Mesendoderm (in vitro differentiated cells): Measurements from ENCODE around the gene MTF2.

Experiments used
- DNase-seq: peaks from one replicate; pipeline ENCODE4 v3.0.0; 2013
- H2AK5ac ChIP-seq: 2 replicates; pipeline ENCODE4 v1.6.1; 2013; ENCODE audit warnings: low read length, inconsistent platforms
- H2BK120ac ChIP-seq: 2 replicates; pipeline ENCODE4 v1.6.1; 2013; ENCODE audit warnings: low read depth, mild to moderate bottlenecking, low read length, moderate library complexity, mixed read lengths
- H2BK15ac ChIP-seq: replicated peaks from 2 replicates; pipeline ENCODE4 v1.6.1; 2013; ENCODE audit warnings: low read depth, mild to moderate bottlenecking, moderate library complexity
- H2BK5ac ChIP-seq: 2 replicates; pipeline ENCODE4 v1.6.1; 2013; ENCODE audit warnings: low read length, inconsistent platforms
- H3K18ac ChIP-seq: 2 replicates; pipeline ENCODE4 v1.6.1; 2013; ENCODE audit warnings: mild to moderate bottlenecking, low read length, mixed read lengths
- H3K23ac ChIP-seq: one replicate; pipeline ENCODE4 v1.6.1; 2013; ENCODE audit warnings: low read length
- H3K27ac ChIP-seq: 2 replicates; pipeline ENCODE4 v1.5.1; 2013; ENCODE audit warnings: low read depth, mild to moderate bottlenecking, inconsistent platforms, low read length, moderate library complexity
- H3K27me3 ChIP-seq: 2 replicates; pipeline ENCODE4 v1.6.1; 2013; ENCODE audit warnings: low read length, control low read depth, mild to moderate bottlenecking, inconsistent platforms; ENCODE audit not compliant: insufficient read depth, poor library complexity
- H3K36me3 ChIP-seq: 2 replicates; pipeline ENCODE4 v1.6.1; 2013; ENCODE audit warnings: low read length, inconsistent platforms; ENCODE audit not compliant: control insufficient read depth, insufficient read depth
- H3K4ac ChIP-seq: one replicate; pipeline ENCODE4 v1.6.1; 2013; ENCODE audit warnings: low read depth, mild to moderate bottlenecking, low read length, moderate library complexity
- H3K4me1 ChIP-seq: 2 replicates; pipeline ENCODE4 v1.6.1; 2013; ENCODE audit warnings: low read depth, low read length, inconsistent platforms; ENCODE audit not compliant: control insufficient read depth
- H3K4me2 ChIP-seq: 2 replicates; pipeline ENCODE4 v1.6.1; 2013; ENCODE audit warnings: low read length
- H3K4me3 ChIP-seq: 2 replicates; pipeline ENCODE4 v1.5.1; 2013; ENCODE audit warnings: mild to moderate bottlenecking, low read length
- H3K56ac ChIP-seq: one replicate; pipeline ENCODE4 v1.6.1; 2013; ENCODE audit warnings: low read length
- H3K79me1 ChIP-seq: 2 replicates; pipeline ENCODE4 v1.6.1; 2013; ENCODE audit warnings: low read length, inconsistent platforms
- H3K79me2 ChIP-seq: 2 replicates; pipeline ENCODE4 v1.6.1; 2013; ENCODE audit warnings: mild to moderate bottlenecking, low read length; ENCODE audit not compliant: control insufficient read depth, insufficient read depth
- H3K9ac ChIP-seq: 2 replicates; pipeline ENCODE4 v1.6.1; 2013; ENCODE audit warnings: low read length, inconsistent platforms
- H4K5ac ChIP-seq: one replicate; pipeline ENCODE4 v1.6.1; 2013; ENCODE audit warnings: low read length
- H4K8ac ChIP-seq: one replicate; pipeline ENCODE4 v1.6.1; 2013; ENCODE audit warnings: low read depth, mild to moderate bottlenecking, control low read depth, low read length, moderate library complexity
- WGBS: extraction: QIAGEN DNeasy Blood & Tissue Kit; methylation state at CpG from one replicate; pipeline ENCODE4 v1.1.7; 2013; ENCODE audit warnings: low lambda C conversion rate, missing lambda C conversion rate; ENCODE audit not compliant: insufficient coverage; ENCODE audit errors: extremely low coverage; 5-methylcytosine and 5-hydroxymethylcytosine counted together

MTF2 gene

GRCh38 chr1:93136445-93136844, 57.4 kb downstream of the MTF2 start:
- Histone ChIP-seq H3K27me3 (no peaks in the 10 kb centered on the region), H3K4me1 (no peaks in the 10 kb centered on the region), H3K4me2 (no peak overlapping the region), H4K8ac (no peak overlapping the region), H3K18ac (no peak overlapping the region), H4K5ac (no peak overlapping the region), H3K4ac (no peak overlapping the region), H3K36me3 (peaks cover 2% of the 10 kb centered on the region), H3K79me2 (no peaks in the 10 kb centered on the region), H3K9ac (no peak overlapping the region), H3K56ac (no peak overlapping the region), H2BK15ac (no peak overlapping the region), H3K27ac (no peak overlapping the region), H2AK5ac (no peak overlapping the region), H3K23ac (no peak overlapping the region), H2BK5ac (no peak overlapping the region), H2BK120ac (no peak overlapping the region), H3K79me1 (no peaks in the 10 kb centered on the region), H3K4me3 (no peak overlapping the region)
- no peak for DNase-seq
- no CpG with 5 or more reads among the region's 5 CpGs for WGBS

GRCh38 chr1:93137604-93138292, 58.7 kb downstream of the MTF2 start:
- no peak overlapping the region for H3K23ac ChIP-seq
- H3K18ac ChIP-seq, result no peak overlapping the region
- H3K4me1 ChIP-seq, result no peaks in the 10 kb centered on the region
- no peak overlapping the region for H2BK5ac ChIP-seq
- no peak overlapping the region for H2AK5ac ChIP-seq
- H3K27me3 ChIP-seq, result no peaks in the 10 kb centered on the region
- no peak overlapping the region for H3K56ac ChIP-seq
- no peak overlapping the region for H4K8ac ChIP-seq
- no peak overlapping the region for H4K5ac ChIP-seq
- no peak overlapping the region for H3K4me2 ChIP-seq
- no CpG with 5 or more reads among the region's 3 CpGs for WGBS
- no peak overlapping the region for H3K4me3 ChIP-seq
- H2BK120ac ChIP-seq, result no peak overlapping the region
- no peak overlapping the region for H3K4ac ChIP-seq
- no peak overlapping the region for H2BK15ac ChIP-seq
- no peak overlapping the region for H3K9ac ChIP-seq
- H3K79me1 ChIP-seq, result no peaks in the 10 kb centered on the region
- no peaks in the 10 kb centered on the region for H3K79me2 ChIP-seq
- no peak overlapping the region for H3K27ac ChIP-seq
- no peak for DNase-seq
- peaks cover 2% of the 10 kb centered on the region for H3K36me3 ChIP-seq

GRCh38 chr1:93140106-93140505, 61.0 kb downstream of the MTF2 start:
- Histone ChIP-seq H4K5ac (no peak overlapping the region), H2BK5ac (no peak overlapping the region), H3K79me2 (no peaks in the 10 kb centered on the region), H2BK15ac (no peak overlapping the region), H2AK5ac (no peak overlapping the region), H3K18ac (no peak overlapping the region), H4K8ac (no peak overlapping the region), H3K23ac (no peak overlapping the region), H3K27ac (no peak overlapping the region), H3K56ac (no peak overlapping the region), H3K27me3 (no peaks in the 10 kb centered on the region), H3K4ac (no peak overlapping the region), H2BK120ac (no peak overlapping the region), H3K36me3 (peaks cover 2% of the 10 kb centered on the region), H3K4me2 (no peak overlapping the region), H3K4me1 (no peaks in the 10 kb centered on the region), H3K79me1 (no peaks in the 10 kb centered on the region), H3K9ac (no peak overlapping the region), H3K4me3 (no peak overlapping the region)
- WGBS, result no CpG with 5 or more reads among the region's 1 CpG
- DNase-seq, result no peak

- DNase-seq, result no peak
- Histone ChIP-seq H2BK120ac (no peak overlapping the region), H3K18ac (no peak overlapping the region), H4K5ac (no peak overlapping the region), H3K9ac (no peak overlapping the region), H3K56ac (no peak overlapping the region), H3K4me3 (no peak overlapping the region), H2AK5ac (no peak overlapping the region), H3K36me3 (no peaks in the 10 kb centered on the region), H3K4me2 (no peak overlapping the region), H4K8ac (no peak overlapping the region), H2BK15ac (no peak overlapping the region), H3K4me1 (no peaks in the 10 kb centered on the region), H3K4ac (no peak overlapping the region), H3K79me1 (no peaks in the 10 kb centered on the region), H3K79me2 (no peaks in the 10 kb centered on the region), H3K27ac (no peak overlapping the region), H3K27me3 (no peaks in the 10 kb centered on the region), H3K23ac (no peak overlapping the region), H2BK5ac (no peak overlapping the region)
- 100% methylated on average over 1 of the region's 2 CpGs for WGBS
Observed at GRCh38 chr1:93142161-93142560, 63.1 kb downstream of the MTF2 start.

GRCh38 chr1:93143136-93143535, 64.1 kb downstream of the MTF2 start:
- H4K5ac ChIP-seq, result no peak overlapping the region
- H3K4ac ChIP-seq, result no peak overlapping the region
- no peak overlapping the region for H3K56ac ChIP-seq
- no CpG with 5 or more reads among the region's 1 CpG for WGBS
- no peak overlapping the region for H3K27ac ChIP-seq
- H3K18ac ChIP-seq, result no peak overlapping the region
- H2BK120ac ChIP-seq, result no peak overlapping the region
- H3K79me2 ChIP-seq, result no peaks in the 10 kb centered on the region
- no peaks in the 10 kb centered on the region for H3K79me1 ChIP-seq
- no peak overlapping the region for H3K4me2 ChIP-seq
- H2AK5ac ChIP-seq, result no peak overlapping the region
- no peaks in the 10 kb centered on the region for H3K4me1 ChIP-seq
- H3K23ac ChIP-seq, result no peak overlapping the region
- H2BK15ac ChIP-seq, result no peak overlapping the region
- H4K8ac ChIP-seq, result no peak overlapping the region
- no peak overlapping the region for H2BK5ac ChIP-seq
- no peaks in the 10 kb centered on the region for H3K27me3 ChIP-seq
- H3K9ac ChIP-seq, result no peak overlapping the region
- DNase-seq, result no peak
- no peaks in the 10 kb centered on the region for H3K36me3 ChIP-seq
- no peak overlapping the region for H3K4me3 ChIP-seq

- H3K4me1 ChIP-seq, result no peaks in the 10 kb centered on the region
- no peak overlapping the region for H3K4me2 ChIP-seq
- no peak overlapping the region for H2AK5ac ChIP-seq
- H3K27me3 ChIP-seq, result no peaks in the 10 kb centered on the region
- no peak overlapping the region for H4K5ac ChIP-seq
- H3K79me2 ChIP-seq, result no peaks in the 10 kb centered on the region
- no CpG with 5 or more reads among the region's 4 CpGs for WGBS
- no peak overlapping the region for H3K9ac ChIP-seq
- H3K23ac ChIP-seq, result no peak overlapping the region
- no peak overlapping the region for H3K4me3 ChIP-seq
- DNase-seq, result no peak
- H3K79me1 ChIP-seq, result no peaks in the 10 kb centered on the region
- no peak overlapping the region for H3K56ac ChIP-seq
- no peak overlapping the region for H3K18ac ChIP-seq
- no peak overlapping the region for H2BK15ac ChIP-seq
- no peak overlapping the region for H2BK5ac ChIP-seq
- H3K4ac ChIP-seq, result no peak overlapping the region
- peaks cover under 1% of the 10 kb centered on the region for H3K36me3 ChIP-seq
- no peak overlapping the region for H2BK120ac ChIP-seq
- H4K8ac ChIP-seq, result no peak overlapping the region
- no peak overlapping the region for H3K27ac ChIP-seq
Observed at GRCh38 chr1:93143769-93144168, 64.7 kb downstream of the MTF2 start.
